Measurements from ENCODE around the gene SHTN1.

SHTN1 gene

DNA sequence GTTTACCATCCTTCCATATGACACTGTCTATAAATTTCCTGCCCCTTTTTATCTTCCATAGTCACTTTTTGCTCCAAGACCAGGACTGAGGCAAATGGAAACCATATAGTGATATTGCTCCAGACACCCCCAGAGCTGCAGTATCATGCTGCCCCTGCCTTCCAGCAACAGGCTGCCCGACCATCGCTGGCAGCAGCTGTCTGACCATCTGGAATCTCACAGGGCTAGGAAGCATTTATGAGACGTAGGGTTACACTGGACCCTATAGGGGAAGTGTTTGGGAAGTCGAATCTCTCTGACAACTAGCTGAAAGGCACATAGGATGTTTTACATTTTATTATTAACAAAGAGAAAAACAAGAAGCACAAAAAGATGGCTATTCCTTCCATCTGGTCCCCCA lies 136.3 kb downstream of the SHTN1 start:
- DNase-seq (ENCODE audit: low read depth), result no peak

- no peak for DNase-seq (ENCODE audit: low read depth)
These were observed 136.8 kb downstream of the SHTN1 start for GRCh38 chr10:116868198-116868676.

DNA sequence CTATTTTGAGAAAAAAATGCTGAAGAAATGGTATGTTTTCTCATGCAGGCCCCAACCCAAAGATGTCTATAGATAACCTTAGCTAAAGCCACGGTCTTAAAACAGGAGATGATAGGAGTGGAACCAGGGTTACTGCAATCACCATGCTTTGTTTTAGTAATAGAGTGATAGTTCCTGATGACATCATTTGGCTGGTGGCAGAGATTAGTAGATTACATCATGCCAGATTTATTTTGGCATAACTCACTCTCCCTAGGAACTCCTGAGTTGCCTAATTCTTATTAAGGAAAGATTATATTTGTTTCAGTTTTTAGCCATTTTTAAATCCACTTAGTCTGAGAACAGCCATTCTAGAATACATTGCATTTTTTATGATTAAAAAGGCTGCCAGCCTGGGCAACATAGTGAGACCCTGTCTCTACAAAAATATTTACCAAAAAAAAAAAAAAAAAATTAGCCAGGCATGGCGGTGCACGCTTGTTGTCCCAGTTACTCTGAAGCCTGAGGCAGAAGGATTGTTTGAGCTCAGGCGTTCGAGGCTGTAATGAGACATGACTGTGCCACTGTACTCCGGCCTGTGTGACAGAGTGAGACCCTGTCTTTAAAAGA lies 137.9 kb downstream of the SHTN1 start:
- DNase-seq (ENCODE audit: low read depth), result peak; percentile 44

- no peak for DNase-seq (ENCODE audit: low read depth)
These were observed 138.9 kb downstream of the SHTN1 start for GRCh38 chr10:116866066-116866465.

DNA sequence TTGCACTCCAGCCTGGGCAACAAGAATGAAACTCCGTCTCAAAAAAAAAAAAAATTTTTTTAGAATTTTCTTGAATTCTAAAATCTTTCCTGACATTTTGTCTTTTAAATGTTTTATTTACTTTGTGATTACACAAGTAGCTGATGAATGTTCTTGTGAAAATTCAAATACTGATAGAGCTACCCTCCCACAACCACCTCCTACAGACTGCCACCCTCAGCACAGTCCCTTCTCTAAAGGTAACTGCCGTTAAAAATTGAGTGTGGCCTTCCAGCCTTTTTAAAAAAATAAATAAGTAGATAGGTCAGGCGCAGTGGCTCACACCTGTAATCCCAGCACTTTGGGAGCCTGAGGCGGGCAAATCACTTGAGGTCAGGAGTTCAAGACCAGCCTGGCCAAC lies 140.6 kb downstream of the SHTN1 start:
- no peak for DNase-seq (ENCODE audit: low read depth)

DNA sequence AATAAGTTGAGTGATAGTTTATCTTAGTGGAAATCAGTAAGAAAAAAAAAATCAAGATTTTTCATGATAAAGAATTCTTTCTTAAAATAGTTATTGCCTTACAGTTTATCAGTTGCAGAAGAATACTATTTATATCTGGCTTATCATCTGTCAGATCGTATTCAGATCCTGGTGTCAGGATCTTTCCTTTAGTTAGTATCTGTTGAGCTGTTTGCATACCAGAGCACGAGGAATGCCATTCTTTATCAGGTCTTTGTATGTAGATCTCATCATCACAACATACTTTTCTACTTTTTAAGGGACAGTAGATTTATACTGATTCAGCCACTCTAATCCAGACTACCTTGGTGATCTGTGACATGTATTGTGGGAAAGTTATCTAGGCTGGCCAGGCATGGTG lies 143.2 kb downstream of the SHTN1 start:
- DNase-seq (ENCODE audit: low read depth), result no peak

DNA sequence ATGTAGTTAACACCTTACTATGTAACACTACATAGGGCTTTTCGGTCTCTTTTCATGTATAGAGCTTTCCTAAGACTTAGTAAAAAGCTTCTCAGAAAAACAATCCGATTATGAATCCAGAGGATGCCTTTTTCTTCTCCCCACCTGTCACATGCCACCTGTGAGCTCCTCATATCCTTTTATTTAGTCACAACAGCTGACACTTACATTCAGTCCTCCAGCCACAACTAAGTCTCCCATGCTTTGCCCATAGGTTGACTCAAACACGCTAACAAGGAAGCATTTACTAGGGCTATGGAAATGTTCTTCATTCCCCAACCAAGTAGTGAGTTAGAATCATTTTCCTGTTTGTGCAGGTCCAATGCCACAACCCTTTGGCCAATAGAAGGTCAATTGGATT lies 147.8 kb downstream of the SHTN1 start:
- DNase-seq (ENCODE audit: low read depth), result no peak

- DNase-seq (ENCODE audit: low read depth), result no peak
These were observed 151.3 kb downstream of the SHTN1 start for GRCh38 chr10:116853701-116854100.

GRCh38 chr10:116853287-116853686 lies 151.7 kb downstream of the SHTN1 start:
- DNase-seq (ENCODE audit: low read depth), result no peak

DNA sequence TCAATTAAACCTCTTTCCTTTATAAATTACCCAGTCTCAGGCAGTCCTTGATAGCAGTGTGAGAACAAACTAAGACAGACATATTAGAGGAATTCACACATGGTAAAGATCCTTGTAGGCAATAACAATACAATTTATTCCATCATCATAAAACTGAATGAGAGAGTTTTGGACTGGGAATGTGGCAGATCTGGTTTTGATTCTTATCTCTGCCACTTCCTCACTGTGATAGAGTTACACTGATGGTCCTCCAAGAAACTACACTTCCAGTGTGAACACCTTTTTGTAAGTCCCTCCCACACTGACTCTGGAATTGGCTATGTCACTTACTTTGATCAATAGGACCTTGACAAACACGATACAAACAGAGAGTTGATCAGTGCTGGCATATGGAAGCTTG lies 152.7 kb downstream of the SHTN1 start:
- DNase-seq (ENCODE audit: low read depth), result no peak

DNA sequence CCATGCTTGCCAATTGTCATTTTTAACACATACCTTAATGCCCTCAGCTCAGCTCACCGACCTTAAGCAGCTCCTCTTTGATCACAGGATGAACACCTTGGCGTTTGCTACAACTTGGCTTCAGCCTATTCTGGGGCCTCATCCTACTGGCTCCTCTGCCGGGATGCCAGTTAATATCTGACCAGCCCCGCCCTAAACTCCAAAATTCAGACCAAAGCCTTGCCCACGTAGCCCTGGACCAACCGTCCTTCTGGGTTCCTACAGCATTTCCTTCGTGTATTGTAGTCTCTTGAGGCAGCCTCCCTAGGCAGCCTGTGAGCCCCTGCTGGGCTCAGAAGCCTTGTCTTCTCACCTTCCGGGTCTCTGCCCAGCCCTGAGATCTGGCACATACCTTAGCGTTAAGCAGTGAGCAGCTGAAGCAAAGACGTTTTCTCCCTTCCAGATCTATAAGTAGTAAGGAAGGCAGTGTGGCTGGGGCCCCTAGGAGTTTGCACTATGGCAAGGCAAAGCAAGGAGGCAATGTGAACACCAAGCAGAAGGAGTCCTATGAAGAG lies 154.9 kb downstream of the SHTN1 start:
- no peak for DNase-seq (ENCODE audit: low read depth)

GRCh38 chr10:116849248-116850057 lies 155.5 kb downstream of the SHTN1 start, which contains the start of gene ENO4:
ENO4 (plus strand) TSS chr10:116849499; CDS start chr10:116849567, 68 bp downstream.
- peak; percentile 87 for DNase-seq (ENCODE audit: low read depth)

DNA sequence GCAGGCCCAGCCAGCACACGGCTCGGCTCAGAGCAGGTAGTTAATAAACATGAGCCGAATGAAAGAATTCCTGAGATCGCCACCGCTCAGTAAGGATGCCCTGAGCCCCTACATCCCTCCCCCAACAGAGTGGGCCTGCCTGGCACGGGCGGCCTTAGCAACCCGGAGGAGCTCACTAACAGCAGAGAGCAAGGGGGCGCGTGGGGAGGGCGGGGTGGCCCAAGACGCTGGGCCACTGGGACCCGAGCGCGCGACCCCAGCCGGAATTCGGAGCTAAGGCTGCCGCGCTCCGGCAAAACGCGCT lies 156.1 kb downstream of the SHTN1 start:
- no peak for DNase-seq (ENCODE audit: low read depth)

DNA sequence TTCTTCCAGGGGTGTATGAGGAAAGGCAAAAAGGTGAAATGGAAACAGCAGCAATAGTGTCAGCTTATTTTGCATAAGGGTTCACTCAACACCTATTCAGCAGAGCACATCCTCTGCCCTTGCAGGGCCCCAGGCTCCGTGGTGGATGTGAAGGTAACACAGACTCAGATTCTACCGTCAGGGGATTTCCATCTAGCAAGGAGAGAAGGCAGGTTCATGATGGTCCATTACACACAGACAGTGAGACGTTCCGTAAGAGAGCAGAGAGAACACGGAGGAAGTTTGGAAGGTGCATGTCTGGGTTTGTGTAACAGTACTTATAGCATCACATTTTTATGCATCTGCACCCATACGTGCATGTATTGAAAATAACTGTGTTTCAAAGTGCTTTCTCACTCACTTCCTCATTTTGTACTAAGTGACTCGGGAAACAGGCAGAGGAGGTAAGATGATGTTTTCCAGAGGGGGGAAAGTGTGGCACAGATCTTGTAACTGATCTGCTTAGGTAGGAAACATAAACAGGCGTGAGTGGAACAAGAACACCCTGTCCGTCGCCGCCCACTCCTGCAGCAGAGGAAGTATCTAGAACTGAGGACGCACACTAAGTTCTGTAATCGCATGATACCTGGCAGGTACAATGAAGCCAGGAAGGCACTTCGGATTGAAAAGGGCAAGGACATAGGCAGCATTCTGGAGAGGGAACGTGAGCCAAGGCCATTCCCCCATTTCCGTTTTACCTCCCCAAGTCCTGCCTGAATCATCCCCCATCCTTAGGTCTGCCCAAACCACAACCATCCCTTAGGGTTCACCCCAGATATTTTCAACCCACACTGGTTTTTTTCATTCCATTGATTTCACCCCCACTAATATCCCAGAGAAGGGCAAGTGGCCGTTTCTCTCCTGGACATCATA lies 156.7 kb downstream of the SHTN1 start:
- DNase-seq (ENCODE audit: low read depth), result peak; percentile 57

DNA sequence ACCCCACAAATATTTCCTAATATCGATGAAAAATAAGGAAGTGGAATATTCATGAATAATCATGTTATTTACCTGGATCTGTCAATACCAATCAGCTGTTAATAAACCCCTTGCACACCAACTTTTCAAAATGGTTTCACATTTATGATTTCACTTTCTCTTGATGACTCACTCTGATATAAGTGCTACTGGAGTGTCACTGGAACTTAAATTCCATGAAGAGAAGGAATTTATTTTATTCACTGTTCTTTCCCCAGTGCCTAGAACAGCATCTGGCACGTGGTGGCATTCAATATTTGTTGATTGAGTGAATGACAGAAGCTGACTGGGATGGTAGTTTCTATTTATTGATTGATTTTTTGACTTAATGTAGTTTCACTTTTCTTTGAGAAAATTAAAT lies 159.2 kb downstream of the SHTN1 start:
- DNase-seq (ENCODE audit: low read depth), result no peak

DNA sequence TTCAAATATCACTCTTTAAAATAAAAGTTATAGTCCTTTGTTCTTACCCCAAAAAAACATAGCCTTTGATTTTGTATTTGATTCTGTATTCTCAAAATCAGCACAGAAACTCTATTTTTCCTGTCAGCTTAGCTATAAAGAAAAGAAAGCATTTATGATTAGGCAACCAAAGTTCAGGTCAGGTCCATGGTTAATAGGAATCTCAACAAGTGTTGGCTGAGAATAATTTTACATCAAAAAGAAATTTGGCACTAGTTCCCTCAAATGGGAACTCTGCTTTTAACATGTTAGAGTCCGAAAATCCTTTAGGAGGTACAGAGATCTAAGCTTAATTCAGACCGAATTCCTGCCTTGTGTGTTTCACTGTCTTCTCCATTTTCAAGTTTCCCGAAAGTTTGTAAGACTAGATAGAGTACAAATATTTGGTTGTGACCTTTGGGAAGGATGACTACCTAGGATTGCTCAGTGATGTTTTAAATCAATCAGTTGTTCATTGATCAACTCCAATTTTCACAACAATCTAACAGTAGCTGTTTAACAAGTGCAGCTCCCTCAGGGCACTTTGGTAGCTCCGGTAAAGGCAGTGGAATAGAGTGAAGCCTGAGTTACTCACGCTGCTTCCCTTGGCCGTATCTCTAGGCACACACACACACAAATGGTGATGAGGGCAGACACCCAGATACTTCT lies 164.5 kb downstream of the SHTN1 start:
- DNase-seq (ENCODE audit: low read depth), result no peak

DNA sequence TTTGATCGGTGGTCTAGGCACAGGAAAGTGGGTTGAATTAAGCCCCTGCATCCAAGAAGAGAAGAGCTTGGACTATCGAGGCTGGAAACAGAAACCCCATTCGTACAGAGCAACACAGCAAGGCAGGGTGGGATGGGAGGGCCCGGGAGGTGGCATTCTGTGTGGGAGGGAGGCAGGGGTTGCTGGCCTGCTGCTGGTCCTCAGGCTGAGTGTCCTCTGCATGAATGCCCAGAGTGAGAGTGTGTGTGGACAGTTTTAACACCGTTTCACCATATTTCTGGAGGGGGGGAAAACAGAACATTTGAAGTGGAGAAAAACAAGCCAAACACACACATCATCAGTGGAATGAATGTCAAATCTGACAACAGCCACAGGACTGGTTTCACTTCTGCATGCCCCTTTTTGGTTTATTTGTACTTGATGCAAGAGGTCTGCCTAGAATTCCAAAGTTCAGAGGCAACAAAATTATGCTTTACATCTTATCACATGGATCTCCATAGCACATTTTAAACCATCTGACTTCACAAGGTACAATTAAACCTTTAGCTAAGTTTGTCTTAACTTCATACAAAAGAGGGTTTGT lies 166.8 kb downstream of the SHTN1 start:
- DNase-seq (ENCODE audit: low read depth), result no peak

DNA sequence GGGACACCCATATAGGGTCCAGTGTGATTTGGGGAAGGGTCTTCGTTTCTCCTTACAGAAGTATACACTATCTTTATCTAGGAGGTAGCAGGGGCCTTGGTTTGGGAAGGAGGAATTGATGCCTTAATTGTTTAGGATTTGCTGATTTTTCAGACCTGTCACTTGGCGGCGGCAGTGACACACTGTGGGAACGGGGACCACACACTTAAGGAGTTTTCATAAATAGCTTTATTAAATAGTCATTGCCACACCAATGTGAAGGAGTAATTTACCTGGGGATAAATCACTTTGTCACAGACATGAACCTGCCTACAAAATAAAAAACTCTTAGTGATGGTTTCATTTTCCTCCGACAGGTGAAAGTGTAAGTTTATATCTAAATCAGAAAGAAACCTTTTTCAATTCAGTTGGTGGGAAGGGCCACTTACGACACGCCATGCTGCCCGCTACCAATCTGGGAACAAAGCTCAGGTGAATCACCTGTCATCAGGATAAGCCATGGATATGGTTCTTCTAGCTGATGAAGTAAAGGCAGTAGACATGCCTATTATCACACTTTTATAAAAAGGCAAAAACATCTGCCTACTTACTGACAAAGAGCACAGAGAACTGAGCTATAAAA lies 168.0 kb downstream of the SHTN1 start:
- peak; percentile 25 for DNase-seq (ENCODE audit: low read depth)

DNA sequence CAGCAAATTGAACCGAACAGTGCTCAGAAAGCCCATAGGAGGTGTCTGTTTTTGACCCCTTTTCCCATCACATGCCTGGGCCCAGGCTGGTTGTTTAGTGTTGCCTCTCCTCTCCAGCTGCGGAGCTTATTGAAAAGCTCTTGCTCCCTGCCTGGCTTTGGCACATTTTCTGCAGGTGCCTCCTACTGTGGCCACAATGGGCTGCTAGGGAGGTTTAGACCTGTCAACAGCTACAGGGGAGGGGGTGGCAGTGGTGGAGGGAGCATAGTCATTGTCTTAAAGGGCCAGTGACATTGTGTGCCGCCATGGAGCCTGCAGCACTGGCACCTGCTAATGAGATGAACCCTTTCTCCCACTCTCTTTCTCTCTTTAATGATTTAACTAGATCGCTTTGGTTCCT lies 168.9 kb downstream of the SHTN1 start:
- DNase-seq (ENCODE audit: low read depth), result no peak

DNA sequence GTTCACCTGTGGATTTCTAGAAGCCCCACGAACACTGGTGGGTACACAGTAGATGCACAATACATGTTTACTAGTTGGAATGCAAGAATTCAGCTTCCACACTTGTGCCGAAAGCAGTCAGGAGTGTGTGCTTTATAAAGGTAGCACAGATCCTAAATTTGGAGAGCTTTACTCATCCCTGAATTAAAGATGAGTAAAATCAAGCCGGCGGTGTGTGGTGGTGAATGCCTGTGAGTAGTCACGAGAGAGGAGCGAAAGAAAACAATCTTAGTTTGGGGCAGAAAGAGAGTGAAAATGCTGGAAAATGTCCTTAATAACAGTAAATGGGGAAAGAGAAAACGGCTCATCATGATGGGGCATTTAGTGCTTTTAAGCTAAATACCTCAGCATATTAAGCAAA lies 169.3 kb downstream of the SHTN1 start:
- no peak for DNase-seq (ENCODE audit: low read depth)
